ENCODE results near the gene PANK1.

GRCh38 chr10:89567576-89568245, 77.3 kb downstream of the PANK1 start:
- TF ChIP-seq POLR2A (IDR thresholded peaks at IDR 0.05; ENCODE audit: extremely low read depth, insufficient read length) (no peak), MAX (IDR thresholded peaks at IDR 0.05; ENCODE audit: low read depth, low read length) (no peak)
- TF ChIP-seq, protein P1, sequence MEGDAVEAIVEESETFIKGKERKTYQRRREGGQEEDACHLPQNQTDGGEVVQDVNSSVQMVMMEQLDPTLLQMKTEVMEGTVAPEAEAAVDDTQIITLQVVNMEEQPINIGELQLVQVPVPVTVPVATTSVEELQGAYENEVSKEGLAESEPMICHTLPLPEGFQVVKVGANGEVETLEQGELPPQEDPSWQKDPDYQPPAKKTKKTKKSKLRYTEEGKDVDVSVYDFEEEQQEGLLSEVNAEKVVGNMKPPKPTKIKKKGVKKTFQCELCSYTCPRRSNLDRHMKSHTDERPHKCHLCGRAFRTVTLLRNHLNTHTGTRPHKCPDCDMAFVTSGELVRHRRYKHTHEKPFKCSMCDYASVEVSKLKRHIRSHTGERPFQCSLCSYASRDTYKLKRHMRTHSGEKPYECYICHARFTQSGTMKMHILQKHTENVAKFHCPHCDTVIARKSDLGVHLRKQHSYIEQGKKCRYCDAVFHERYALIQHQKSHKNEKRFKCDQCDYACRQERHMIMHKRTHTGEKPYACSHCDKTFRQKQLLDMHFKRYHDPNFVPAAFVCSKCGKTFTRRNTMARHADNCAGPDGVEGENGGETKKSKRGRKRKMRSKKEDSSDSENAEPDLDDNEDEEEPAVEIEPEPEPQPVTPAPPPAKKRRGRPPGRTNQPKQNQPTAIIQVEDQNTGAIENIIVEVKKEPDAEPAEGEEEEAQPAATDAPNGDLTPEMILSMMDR (IDR thresholded peaks at IDR 0.05; ENCODE audit: low read depth, low read length) = no peak
